ENCODE data around the gene DCTN4. TPM values are rescaled to one million over a fixed set of nuclear protein-coding genes. Genes with fewer than 3 reads are reported as not detected.

DCTN4 gene
- total and polyA plus RNA-seq, 9 of the 15 experiments (the other 6 are each of a cell fraction or from before 2014, with no cell fraction given), result 20.4 to 64.9 (median 49.9) TPM

GRCh38 chr5:150758531-150759333, at the start of gene DCTN4 (continued):
- TF ChIP-seq, protein P1, sequence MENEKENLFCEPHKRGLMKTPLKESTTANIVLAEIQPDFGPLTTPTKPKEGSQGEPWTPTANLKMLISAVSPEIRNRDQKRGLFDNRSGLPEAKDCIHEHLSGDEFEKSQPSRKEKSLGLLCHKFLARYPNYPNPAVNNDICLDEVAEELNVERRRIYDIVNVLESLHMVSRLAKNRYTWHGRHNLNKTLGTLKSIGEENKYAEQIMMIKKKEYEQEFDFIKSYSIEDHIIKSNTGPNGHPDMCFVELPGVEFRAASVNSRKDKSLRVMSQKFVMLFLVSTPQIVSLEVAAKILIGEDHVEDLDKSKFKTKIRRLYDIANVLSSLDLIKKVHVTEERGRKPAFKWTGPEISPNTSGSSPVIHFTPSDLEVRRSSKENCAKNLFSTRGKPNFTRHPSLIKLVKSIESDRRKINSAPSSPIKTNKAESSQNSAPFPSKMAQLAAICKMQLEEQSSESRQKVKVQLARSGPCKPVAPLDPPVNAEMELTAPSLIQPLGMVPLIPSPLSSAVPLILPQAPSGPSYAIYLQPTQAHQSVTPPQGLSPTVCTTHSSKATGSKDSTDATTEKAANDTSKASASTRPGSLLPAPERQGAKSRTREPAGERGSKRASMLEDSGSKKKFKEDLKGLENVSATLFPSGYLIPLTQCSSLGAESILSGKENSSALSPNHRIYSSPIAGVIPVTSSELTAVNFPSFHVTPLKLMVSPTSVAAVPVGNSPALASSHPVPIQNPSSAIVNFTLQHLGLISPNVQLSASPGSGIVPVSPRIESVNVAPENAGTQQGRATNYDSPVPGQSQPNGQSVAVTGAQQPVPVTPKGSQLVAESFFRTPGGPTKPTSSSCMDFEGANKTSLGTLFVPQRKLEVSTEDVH (IDR thresholded peaks at IDR 0.05; ENCODE audit: low read depth, partially characterized antibody), result peak; percentile 82
- TF ChIP-seq CREB1 (IDR thresholded peaks at IDR 0.05) (peak; percentile 95), CREB1 (CRISPR knock-in tag; IDR thresholded peaks at IDR 0.05) (peak; percentile 95), ZNF695 (CRISPR knock-in tag; IDR thresholded peaks at IDR 0.05) (peak; percentile 91; the same call in 1 of the 2 replicates), POU5F1 (IDR thresholded peaks at IDR 0.05; ENCODE audit: borderline replicate concordance, low read depth, low read length, partially characterized antibody) (peak; percentile 40), ZNF639 (CRISPR knock-in tag; conservative IDR thresholded peaks at IDR 0.05 in 1 of 2, IDR thresholded peaks at IDR 0.05 in 1 of 2) (peak in 1 of 2 experiments; percentile 66; a peak in 2 of 4 replicates), ARID3A (IDR thresholded peaks at IDR 0.05; ENCODE audit: borderline replicate concordance, low read depth, low read length) (peak; percentile 62; the same call in 1 of the 2 replicates), ZNF766 (CRISPR knock-in tag; conservative IDR thresholded peaks at IDR 0.05) (no peak), EHMT2 (IDR thresholded peaks at IDR 0.05) (no peak), KDM5B (IDR thresholded peaks at IDR 0.05; ENCODE audit: insufficient replicate concordance, low read depth, low read length) (peak; percentile 62), SAFB (IDR thresholded peaks at IDR 0.05; ENCODE audit: borderline replicate concordance, low read depth, low read length) (no peak), MAZ (CRISPR knock-in tag; conservative IDR thresholded peaks at IDR 0.05 in 1 of 2, IDR thresholded peaks at IDR 0.05 in 1 of 2) (peak; percentile 90 to 94), PKNOX1 (IDR thresholded peaks at IDR 0.05) (peak; percentile 100), GATA2 (CRISPR knock-in tag; IDR thresholded peaks at IDR 0.05) (no peak)
- TF ChIP-seq, protein P2, sequence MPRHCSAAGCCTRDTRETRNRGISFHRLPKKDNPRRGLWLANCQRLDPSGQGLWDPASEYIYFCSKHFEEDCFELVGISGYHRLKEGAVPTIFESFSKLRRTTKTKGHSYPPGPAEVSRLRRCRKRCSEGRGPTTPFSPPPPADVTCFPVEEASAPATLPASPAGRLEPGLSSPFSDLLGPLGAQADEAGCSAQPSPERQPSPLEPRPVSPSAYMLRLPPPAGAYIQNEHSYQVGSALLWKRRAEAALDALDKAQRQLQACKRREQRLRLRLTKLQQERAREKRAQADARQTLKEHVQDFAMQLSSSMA (CRISPR knock-in tag; IDR thresholded peaks at IDR 0.05), result 0 out of 2 replicates have a peak, but pooled peaks have one; percentile 63
- TF ChIP-seq, protein P3, sequence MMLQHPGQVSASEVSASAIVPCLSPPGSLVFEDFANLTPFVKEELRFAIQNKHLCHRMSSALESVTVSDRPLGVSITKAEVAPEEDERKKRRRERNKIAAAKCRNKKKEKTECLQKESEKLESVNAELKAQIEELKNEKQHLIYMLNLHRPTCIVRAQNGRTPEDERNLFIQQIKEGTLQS (IDR thresholded peaks at IDR 0.05), result peak; percentile 88
- TF ChIP-seq, protein P3 (CRISPR knock-in tag; conservative IDR thresholded peaks at IDR 0.05), result no peak; the same call in 1 of the 2 replicates
